SU-DHL-6 (cell line): Measurements from ENCODE around the gene GSK3A.

Experiments used
- H2AFZ ChIP-seq: fragments of 200-600 bp; sonication (generic); 2 replicates; pipeline ENCODE4 v1.6.1; 2014; ENCODE audit warnings: low read depth, mild to moderate bottlenecking, moderate library complexity, mixed read lengths, antibody characterized with exemption, low read length; ENCODE audit not compliant: severe bottlenecking
- H3F3A ChIP-seq: fragments of 200-600 bp; shearing (Covaris generic); 2 replicates; pipeline ENCODE4 v1.6.0; 2016; ENCODE audit warnings: antibody characterized with exemption, mild to moderate bottlenecking; ENCODE audit not compliant: insufficient read depth
- H3K27ac ChIP-seq: fragments of 200-600 bp; sonication (generic); 2 replicates; pipeline ENCODE4 v1.5.1; 2016; ENCODE audit warnings: low read depth, mild to moderate bottlenecking, low read length, moderate library complexity, mixed read lengths
- H3K27me3 ChIP-seq: fragments of 200-600 bp; sonication (generic), shearing (Covaris generic); 2 replicates; pipeline ENCODE4 v1.6.0; 2014; ENCODE audit warnings: mild to moderate bottlenecking, low read length
- H3K36me3 ChIP-seq: fragments of 200-600 bp; sonication (generic); 2 replicates; pipeline ENCODE4 v1.6.1; 2014; ENCODE audit warnings: mild to moderate bottlenecking, low read length, mixed read lengths
- H3K4me2 ChIP-seq: fragments of 300-600, 200-600 bp; shearing (Covaris generic), sonication (generic); 2 replicates; pipeline ENCODE4 v1.6.0; 2014; ENCODE audit warnings: low read length, low read depth, mild to moderate bottlenecking; ENCODE audit not compliant: poor library complexity, severe bottlenecking
- H3K4me3 ChIP-seq: fragments of 200-600 bp; sonication (generic); 2 replicates; pipeline ENCODE4 v1.5.1; 2014; ENCODE audit warnings: antibody characterized with exemption, low read length, mild to moderate bottlenecking, mixed read lengths; ENCODE audit not compliant: insufficient read depth, poor library complexity, severe bottlenecking
- H3K79me2 ChIP-seq: fragments of 200-600 bp; sonication (generic); 2 replicates; pipeline ENCODE4 v1.6.1; 2014; ENCODE audit warnings: mild to moderate bottlenecking, low read length, moderate library complexity; ENCODE audit not compliant: insufficient read depth
- H3K9ac ChIP-seq: fragments of 200-600 bp; sonication (generic); 2 replicates; pipeline ENCODE4 v1.7.0; 2014; ENCODE audit warnings: mild to moderate bottlenecking, low read length
- H3K9me2 ChIP-seq: fragments of 200-600 bp; sonication (generic); replicated peaks from 2 replicates; pipeline ENCODE4 v1.6.1; 2014; ENCODE audit warnings: low read length; ENCODE audit not compliant: insufficient read depth
- H3K9me3 ChIP-seq: fragments of 200-600 bp; sonication (generic); 2 replicates; pipeline ENCODE4 v1.6.1; 2014; ENCODE audit warnings: low read length, mixed read lengths; ENCODE audit not compliant: insufficient read depth
- H4K20me1 ChIP-seq: fragments of 200-600 bp; sonication (generic); 2 replicates; pipeline ENCODE4 v1.6.1; 2014; ENCODE audit warnings: low read depth, mild to moderate bottlenecking, antibody characterized with exemption, low read length, moderate library complexity, mixed read lengths
- EZH2phosphoT487 ChIP-seq: fragments of 200-600 bp; sonication (generic), shearing (Covaris generic); conservative IDR thresholded peaks from 2 replicates; pipeline ENCODE4 v1.6.1; 2018; ENCODE audit warnings: mild to moderate bottlenecking, antibody characterized with exemption, low read length, moderate library complexity, mixed read lengths
- TF ChIP-seq, protein P1 (sequence below): fragments of 200-600 bp; sonication (generic); IDR thresholded peaks from one replicate; pipeline ENCODE4 v1.5.1; 2017; ENCODE audit warnings: antibody characterized with exemption, mild to moderate bottlenecking, low read length, moderate library complexity; ENCODE audit not compliant: insufficient read depth, poor library complexity, severe bottlenecking

GSK3A gene

DNA sequence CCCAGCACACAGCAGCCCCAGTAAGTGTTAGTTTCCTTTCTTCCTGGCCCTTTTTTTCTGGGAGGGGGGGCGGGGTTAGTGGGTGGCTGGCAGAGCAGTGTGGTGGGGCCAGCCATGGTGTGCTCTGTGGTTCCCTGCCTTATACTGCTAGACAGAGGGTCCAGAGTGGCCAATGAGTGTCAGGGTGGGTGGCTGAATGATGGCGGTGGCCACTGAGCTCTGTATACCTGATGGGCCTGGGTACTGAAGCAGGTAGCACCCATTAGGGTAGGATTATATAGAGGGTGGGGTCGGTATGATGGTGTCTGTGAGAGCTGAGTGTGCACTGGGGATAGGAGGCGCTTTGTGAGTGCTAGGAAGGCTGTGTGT lies 40.4 kb upstream of the GSK3A start:
- H2AFZ ChIP-seq: no peak overlapping the region
- no peaks in the 10 kb centered on the region for H3K9me3 ChIP-seq
- peaks cover 24% of the 10 kb centered on the region for H3F3A ChIP-seq
- H3K4me3 ChIP-seq: no peak overlapping the region
- TF ChIP-seq, protein P1, sequence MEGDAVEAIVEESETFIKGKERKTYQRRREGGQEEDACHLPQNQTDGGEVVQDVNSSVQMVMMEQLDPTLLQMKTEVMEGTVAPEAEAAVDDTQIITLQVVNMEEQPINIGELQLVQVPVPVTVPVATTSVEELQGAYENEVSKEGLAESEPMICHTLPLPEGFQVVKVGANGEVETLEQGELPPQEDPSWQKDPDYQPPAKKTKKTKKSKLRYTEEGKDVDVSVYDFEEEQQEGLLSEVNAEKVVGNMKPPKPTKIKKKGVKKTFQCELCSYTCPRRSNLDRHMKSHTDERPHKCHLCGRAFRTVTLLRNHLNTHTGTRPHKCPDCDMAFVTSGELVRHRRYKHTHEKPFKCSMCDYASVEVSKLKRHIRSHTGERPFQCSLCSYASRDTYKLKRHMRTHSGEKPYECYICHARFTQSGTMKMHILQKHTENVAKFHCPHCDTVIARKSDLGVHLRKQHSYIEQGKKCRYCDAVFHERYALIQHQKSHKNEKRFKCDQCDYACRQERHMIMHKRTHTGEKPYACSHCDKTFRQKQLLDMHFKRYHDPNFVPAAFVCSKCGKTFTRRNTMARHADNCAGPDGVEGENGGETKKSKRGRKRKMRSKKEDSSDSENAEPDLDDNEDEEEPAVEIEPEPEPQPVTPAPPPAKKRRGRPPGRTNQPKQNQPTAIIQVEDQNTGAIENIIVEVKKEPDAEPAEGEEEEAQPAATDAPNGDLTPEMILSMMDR: no peak
- TF ChIP-seq EZH2phosphoT487: no peak
- H3K36me3 ChIP-seq: no peaks in the 10 kb centered on the region
- peak overlapping the region; percentile 91 for H3K9ac ChIP-seq
- H3K79me2 ChIP-seq: peaks cover 15% of the 10 kb centered on the region; the same call in 1 of the 2 replicates
- H3K27ac ChIP-seq: peak overlapping the region; percentile 89
- H4K20me1 ChIP-seq: no peaks in the 10 kb centered on the region
- H3K9me2 ChIP-seq: no peaks in the 10 kb centered on the region
- no peaks in the 10 kb centered on the region for H3K27me3 ChIP-seq
- H3K4me2 ChIP-seq: peak overlapping the region; percentile 62

DNA sequence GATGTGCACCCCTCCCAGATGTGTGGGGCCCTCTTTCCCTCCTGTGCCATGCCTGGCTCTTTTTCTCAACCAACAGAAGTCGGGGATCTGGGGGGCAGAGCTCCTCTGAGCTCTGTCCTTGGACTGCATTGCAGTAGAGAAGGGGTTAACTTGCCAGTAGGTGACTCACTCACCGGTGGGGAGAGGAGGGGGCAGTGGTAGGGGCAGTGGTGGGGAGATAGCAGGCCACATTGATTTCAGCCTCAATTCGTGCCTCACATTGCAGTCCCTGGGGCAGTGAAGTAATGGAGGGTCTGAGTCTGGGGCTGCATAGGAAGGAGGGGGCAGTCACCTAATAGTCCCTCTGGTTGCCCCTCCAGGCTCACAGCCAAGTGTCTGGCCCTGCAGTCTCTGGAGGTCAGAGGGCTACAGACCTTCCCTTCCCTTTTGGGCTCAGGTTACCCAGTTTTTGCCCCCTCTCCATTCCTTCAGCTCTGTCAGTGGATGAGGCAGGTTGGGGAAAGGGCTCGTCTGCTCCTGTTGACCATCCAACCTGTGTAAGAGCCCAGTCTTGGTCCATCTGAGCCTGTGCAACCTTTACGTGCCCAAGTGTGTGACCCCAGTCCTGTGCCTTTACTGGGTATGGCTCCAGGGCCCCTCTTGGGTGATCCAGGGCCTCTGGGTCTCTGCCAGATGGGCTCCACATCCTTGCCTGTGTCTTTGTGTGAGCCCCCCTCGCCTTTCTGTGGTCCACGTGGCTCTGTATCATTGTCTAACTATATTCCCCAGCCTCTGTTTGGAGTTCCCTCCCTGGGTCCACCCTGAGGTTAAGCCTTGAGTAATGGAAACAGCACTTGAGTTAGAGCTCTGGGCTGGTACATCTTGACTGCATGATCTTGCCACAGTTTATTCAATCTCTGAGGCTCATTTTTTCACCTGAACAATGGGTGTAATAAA lies 39.7 kb upstream of the GSK3A start:
- H3K79me2 ChIP-seq: peaks cover 15% of the 10 kb centered on the region; the same call in 1 of the 2 replicates
- H3K4me2 ChIP-seq: peak overlapping the region; percentile 62
- no peaks in the 10 kb centered on the region for H3K36me3 ChIP-seq
- H3K9me3 ChIP-seq: no peaks in the 10 kb centered on the region
- peak overlapping the region; percentile 48 for H3K4me3 ChIP-seq
- no peaks in the 10 kb centered on the region for H3K27me3 ChIP-seq
- H4K20me1 ChIP-seq: no peaks in the 10 kb centered on the region
- TF ChIP-seq, protein P1: no peak
- no peak for TF ChIP-seq EZH2phosphoT487
- no peaks in the 10 kb centered on the region for H3K9me2 ChIP-seq
- H2AFZ ChIP-seq: no peak overlapping the region
- H3K9ac ChIP-seq: peak overlapping the region; percentile 91
- peak overlapping the region; percentile 89 for H3K27ac ChIP-seq
- H3F3A ChIP-seq: peaks cover 24% of the 10 kb centered on the region

DNA sequence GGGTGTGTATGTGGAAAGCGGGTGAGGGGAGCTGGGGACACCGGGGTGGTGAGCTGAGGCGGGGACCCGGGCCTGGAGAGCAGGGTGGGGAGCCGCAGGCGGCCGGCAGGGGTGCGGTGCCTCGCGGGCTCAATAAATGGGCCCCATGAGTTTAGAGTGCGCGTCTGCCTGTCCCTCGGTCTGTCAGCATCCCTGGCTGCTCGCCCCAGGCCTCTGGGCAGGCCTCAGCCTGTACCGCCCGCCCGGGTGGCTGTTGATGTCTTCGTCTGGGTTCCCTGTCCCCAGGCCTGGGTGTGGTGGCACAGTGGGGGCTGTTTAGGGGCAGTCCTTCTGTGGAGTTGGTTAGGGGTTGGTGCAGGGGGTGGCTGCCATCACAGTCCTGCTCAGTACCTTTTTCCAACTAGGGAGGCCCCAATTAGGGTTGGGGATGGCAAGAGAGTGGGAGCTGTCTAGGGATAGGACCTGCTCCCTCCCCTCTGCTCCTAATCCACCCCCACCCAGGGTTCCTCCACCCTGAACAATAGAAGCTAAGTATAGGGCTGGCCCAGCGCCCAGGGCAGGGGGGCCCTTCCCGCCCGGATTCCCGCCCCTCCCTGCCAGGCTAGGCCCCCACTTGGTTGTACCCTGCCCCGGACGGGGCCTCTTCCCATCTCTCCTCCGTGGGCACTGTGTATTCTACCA lies 38.9 kb upstream of the GSK3A start:
- H3K9me2 ChIP-seq: no peaks in the 10 kb centered on the region
- H3K27me3 ChIP-seq: no peaks in the 10 kb centered on the region
- peak overlapping the region; percentile 89 for H3K27ac ChIP-seq
- H3F3A ChIP-seq: peaks cover 24% of the 10 kb centered on the region
- H3K9me3 ChIP-seq: no peaks in the 10 kb centered on the region
- H3K9ac ChIP-seq: peak overlapping the region; percentile 91
- no peak overlapping the region for H2AFZ ChIP-seq
- H3K79me2 ChIP-seq: peaks cover 15% of the 10 kb centered on the region; the same call in 1 of the 2 replicates
- no peaks in the 10 kb centered on the region for H4K20me1 ChIP-seq
- TF ChIP-seq EZH2phosphoT487: no peak
- TF ChIP-seq, protein P1: no peak
- peak overlapping the region; percentile 62 for H3K4me2 ChIP-seq
- H3K36me3 ChIP-seq: no peaks in the 10 kb centered on the region
- H3K4me3 ChIP-seq: peak overlapping the region; percentile 48
